Measurements from ENCODE around the gene RPL10.

RPL10 gene

DNA sequence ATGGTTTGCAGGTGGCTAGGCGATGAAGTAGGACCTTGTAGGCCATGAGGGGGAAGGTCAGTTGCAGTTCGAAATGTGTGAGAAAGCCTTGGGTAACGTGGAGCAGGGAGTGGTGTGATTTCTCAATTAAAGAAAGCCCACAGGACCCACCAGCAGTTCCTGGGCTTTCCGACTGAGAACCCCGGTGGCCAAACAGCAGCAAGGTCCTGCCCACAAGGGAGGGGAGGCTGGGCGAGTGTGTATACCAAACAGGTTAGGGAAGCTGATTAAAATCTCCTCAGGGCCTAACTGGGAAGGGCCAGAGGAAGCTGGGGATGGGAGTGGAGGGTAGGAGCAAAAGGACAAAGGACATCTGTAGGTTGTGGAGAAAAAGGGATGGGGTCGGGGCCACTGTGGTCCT is 32.7 kb downstream of the RPL10 start:
- DNase-seq (ENCODE audit: low read depth): no peak

GRCh38 chrX:154431341-154431740 is 33.2 kb downstream of the RPL10 start:
- DNase-seq (ENCODE audit: low read depth): no peak

DNA sequence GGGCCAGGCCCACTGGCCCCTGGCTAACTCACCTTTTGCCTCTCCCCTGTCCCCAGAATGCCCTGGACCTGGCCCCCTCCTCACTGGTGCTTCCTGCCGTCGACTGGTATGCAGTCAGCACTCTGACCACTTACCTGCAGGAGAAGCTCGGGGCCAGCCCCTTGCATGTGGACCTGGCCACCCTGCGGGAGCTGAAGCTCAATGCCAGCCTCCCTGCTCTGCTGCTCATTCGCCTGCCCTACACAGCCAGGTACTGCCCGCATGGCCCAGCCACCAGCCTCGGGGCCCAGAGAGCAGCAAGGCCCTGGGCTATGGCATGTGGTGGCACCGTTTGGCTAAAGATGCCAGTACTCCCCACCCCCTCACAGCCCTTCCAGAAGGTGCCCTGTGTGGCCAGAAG is 34.0 kb downstream of the RPL10 start:
- no peak for DNase-seq (ENCODE audit: low read depth)

- DNase-seq (ENCODE audit: low read depth): no peak
Measured at GRCh38 chrX:154433605-154434004, 35.4 kb downstream of the RPL10 start.

DNA sequence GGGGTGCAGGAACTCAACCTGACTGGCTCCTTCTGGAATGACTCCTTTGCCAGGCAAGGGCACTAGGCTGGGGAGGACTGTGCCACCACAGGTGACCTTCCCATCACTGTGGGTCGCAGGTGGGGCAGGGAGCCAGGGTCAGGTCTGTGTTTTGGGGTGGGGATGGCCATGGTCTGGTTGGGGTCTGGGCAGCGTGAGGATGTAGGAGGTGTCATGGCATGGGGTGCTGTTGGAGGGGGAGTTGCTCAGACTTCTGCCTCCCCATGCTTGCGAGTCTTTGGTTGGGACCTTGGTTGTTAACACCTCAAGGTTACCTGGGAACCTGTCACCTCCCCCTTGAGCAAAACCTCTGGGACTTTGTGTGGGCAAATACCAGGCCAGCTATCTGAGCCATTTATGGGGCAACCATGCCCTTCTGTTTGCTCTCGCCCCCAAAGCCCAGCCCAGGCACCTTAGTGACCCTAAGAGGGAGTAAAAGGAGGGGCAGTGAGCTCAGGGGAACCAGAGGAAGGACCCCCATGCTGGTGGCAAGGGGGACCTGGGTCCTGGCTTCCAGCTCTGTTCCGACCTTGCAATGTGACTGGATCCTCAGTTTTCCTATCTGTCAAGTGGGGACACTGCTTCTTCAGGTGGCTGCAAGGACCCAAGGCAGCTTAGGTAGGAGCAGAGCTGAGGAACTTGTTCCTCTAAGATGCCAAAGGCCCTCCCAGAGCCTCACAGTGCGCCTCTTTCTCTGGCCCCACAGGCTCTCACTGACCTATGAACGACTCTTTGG is 36.4 kb downstream of the RPL10 start:
- DNase-seq (ENCODE audit: low read depth): no peak

- no peak for DNase-seq (ENCODE audit: low read depth)
Measured at GRCh38 chrX:154435171-154435733, 37.1 kb downstream of the RPL10 start.

DNA sequence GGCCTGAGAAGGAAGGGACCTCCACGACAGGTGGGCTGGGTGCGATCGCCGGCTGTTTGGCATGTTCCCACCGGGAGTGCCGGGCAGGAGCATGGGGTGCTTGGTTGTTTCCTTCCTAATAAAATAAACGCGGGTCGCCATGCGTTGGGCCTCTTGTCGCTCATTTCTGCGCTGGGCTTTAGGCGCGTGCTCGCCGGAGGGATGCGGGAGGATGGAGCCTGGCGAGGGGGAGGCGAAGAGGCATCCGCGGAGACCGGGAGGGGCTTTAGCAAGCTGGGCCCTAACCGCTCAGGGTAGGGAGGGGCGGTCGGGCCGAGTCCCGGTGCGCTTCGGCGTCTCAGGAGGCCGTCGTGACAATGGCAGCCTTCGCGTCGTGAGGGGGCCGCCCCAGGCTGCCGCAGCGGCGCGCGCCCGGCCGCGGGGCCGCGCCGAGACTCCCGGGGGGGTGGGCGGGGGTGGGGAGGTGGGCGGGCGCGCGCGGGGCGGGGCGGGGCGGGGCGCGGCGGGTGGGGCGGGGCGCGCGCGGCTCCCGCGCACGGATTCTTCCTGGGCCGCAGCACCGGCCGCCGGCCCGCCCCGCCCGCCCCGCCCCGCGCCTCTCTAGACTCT is 38.3 kb downstream of the RPL10 start:
- peak; percentile 50 for DNase-seq (ENCODE audit: low read depth)

DNA sequence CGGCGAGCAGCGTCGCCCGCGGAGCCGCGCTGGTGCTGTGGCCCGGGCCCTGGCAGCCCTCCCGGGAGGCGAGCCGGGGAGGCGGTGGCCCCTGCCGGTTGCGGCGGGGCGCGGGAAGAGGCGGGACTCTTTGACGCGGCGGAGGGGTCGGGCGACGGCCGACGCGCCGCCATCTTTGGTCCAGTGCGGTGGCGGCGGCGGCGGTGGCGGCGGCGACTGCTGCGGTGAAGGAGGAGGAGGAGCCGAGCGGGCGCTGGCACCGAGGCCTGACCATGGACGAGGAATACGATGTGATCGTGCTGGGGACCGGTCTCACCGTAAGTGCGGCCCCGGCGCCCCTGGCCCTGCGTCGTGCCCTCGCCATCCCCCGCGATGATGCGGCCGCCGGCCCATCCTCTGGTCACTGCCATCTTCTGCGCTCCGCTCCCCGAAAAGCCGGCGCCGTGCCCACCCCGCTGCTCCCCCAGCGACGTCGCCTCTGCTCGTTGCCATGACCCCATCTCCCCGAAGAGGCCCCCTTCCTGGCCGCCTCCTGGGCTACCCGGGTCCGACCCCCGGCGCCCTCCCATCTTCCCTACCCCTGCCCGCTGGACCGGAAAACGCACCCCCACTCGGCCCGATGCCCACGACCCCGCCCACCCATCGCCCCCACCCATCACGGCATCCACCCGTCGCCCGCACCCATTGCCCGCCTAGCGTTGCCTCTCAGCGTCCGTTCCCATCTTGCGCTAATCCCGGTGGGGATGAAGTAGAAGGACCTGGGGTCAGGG is 39.0 kb downstream of the RPL10 start, which contains the start of gene GDI1:
GDI1 (plus strand) TSS at position 172 of the 770 bp plus-strand sequence; CDS start at position 273, 101 bp downstream.
- DNase-seq (ENCODE audit: low read depth): peak; percentile 43

GRCh38 chrX:154437971-154438893 is 40.1 kb downstream of the RPL10 start:
- no peak for DNase-seq (ENCODE audit: low read depth)

GRCh38 chrX:154439841-154440240 is 41.7 kb downstream of the RPL10 start:
- DNase-seq (ENCODE audit: low read depth): no peak

DNA sequence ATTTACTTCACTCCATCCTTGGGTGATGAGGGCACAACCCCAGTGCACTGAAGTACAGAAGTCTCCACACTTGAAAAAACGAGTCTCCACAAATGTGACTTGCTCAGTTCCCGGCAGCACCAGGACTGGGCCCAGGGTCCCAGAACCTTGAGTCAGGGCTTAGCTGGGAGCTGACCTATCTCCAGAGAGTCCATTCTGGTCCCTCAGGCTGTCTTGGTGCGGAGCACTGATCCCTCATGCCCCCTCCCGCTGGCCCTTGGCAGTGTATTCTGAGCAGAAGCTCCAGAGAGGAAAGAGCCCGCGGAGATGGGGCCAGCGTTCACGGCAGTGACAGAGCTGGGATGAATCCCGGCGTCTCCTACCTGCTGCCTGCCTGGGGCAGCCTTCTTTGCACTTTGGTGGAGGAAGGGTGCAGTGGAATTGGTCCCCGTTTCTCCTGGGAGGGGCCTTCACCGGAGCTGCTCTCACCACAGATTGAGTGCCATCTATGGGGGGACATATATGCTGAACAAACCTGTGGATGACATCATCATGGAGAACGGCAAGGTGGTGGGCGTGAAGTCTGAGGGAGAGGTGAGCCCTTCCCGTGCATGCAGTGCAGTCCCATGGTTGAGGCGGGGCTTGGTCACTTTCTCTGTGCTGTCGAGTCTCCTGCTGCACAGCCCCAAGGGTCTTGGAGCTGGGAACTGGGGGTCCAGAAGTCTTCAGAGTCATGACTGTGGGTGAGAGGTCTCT is 42.6 kb downstream of the RPL10 start:
- DNase-seq (ENCODE audit: low read depth): no peak

DNA sequence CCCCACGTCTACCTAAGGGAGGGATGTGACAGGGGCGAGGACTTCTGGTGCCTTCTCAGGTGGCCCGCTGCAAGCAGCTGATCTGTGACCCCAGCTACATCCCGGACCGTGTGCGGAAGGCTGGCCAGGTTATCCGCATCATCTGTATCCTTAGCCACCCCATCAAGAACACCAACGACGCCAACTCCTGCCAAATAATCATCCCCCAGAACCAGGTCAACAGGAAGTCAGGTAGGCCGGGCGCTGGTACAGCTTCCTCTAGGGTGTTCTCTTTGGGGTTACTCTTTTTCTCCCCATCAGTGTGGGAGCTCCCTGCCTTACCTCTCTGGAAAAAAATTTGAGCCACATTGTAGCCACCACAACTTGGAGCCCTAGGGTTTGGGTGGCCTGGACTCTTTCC is 43.4 kb downstream of the RPL10 start:
- no peak for DNase-seq (ENCODE audit: low read depth)

DNA sequence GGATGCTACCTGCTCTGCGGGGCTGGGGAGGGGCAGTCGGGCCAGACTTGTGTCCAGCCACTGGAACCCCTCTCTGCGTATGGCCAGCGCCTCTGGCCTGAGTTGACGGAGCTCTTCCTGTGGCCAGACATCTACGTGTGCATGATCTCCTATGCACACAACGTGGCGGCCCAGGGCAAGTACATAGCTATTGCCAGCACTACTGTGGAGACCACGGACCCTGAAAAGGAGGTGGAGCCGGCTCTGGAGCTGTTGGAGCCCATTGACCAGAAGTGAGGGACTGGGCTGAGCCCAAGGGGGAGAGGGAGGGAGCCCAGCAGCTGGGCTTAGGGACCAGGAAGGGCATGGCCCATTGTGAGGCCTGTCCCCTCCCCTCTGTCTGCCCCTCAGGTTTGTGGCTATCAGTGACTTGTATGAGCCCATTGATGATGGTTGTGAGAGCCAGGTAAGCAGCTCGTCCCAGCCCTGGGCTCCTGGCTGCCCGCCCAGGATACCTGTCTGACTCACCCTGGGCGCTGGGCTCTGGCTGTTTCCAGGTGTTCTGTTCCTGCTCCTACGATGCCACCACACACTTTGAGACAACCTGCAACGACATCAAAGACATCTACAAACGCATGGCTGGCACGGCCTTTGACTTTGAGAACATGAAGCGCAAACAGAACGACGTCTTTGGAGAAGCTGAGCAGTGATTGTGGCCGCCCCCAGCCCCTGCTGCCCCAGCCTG is 44.0 kb downstream of the RPL10 start:
- no peak for DNase-seq (ENCODE audit: low read depth)

- no peak for DNase-seq (ENCODE audit: low read depth)
Measured at GRCh38 chrX:154443479-154443910, 45.3 kb downstream of the RPL10 start.

DNA sequence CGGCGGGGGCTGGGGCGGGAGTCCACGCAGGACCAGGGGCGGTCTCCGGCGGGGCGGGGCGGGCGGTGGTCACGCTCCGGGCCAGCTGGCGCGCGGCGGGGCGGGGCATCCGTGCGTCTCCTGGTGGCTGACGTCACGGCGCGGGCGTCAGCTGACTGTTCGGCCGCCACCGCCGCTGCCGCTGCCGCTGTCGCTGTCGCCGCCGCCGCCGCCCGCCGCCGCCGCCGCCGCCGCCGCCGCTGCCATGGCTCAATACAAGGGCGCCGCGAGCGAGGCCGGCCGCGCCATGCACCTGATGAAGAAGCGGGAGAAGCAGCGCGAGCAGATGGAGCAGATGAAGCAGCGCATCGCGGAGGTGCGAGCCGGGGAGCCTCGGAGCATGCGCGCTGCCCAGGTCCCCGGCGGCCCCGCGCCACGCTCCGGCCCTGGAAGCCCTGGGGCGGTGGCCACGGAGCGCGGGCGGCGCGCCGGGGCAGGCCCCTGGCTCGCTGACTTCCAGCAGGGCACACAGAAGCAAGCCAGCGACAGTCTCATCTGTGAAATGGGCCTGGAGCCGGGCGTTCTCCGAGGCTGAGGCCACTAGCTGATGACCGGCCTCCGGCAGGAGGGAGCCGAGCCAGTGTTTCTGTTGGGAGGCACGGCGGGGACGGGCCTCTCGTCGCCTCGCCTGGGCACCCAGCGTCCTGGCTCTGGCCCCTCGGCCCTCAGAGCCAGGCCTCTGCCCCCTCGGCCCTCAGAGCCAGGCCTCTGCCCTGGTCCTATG is 46.0 kb downstream of the RPL10 start, which contains the start of gene FAM50A:
FAM50A (plus strand) TSS at position 150 of the 763 bp plus-strand sequence; CDS start at position 245, 95 bp downstream.
- DNase-seq (ENCODE audit: low read depth): peak; percentile 69

- no peak for DNase-seq (ENCODE audit: low read depth)
Measured at GRCh38 chrX:154444755-154445246, 46.6 kb downstream of the RPL10 start.

DNA sequence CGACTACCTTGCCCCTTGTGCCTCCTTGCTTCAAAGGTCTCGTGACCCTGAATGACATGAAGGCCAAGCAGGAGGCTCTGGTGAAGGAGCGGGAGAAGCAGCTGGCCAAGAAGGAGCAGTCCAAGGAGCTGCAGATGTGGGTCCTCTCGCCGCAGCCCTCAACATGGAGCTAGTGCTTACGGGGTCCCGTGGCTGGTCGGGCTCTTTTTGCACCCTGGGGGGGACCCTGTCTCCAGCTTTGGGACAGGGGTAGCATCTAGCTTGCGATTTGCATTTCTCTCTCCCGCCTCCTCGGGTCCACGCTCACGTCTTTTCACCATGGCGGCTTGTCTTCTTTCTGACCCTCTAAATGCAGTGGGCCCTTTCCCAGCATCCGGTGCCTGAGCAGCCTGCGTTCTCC is 47.6 kb downstream of the RPL10 start:
- DNase-seq (ENCODE audit: low read depth): no peak

- no peak for DNase-seq (ENCODE audit: low read depth)
Measured at GRCh38 chrX:154446430-154446829, 48.3 kb downstream of the RPL10 start.

DNA sequence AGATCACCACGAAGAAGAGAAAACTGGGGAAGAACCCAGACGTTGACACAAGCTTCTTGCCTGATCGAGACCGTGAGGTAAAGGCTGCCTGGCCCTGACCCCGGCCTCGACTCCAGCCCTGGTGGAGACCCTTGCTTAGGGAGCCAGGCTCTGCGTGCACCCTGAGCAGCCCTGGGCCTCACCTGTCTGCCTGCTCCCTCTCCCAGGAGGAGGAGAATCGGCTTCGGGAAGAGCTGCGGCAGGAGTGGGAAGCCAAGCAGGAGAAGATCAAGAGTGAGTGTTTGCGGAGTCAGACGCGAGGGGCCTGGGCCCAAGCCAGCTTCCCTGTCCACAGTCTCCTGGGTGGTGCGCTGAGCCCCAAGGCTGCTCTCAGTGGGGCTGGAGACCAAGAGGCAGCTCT is 50.3 kb downstream of the RPL10 start:
- DNase-seq (ENCODE audit: low read depth): no peak

Data from activated T-cell treated with anti-CD3 and anti-CD28 coated beads for 48 hours (primary cell).